GM13977 (cell line): Measurements from ENCODE around the gene EPB41L4A.

Experiments used
- DNase-seq: peaks from one replicate; pipeline ENCODE4 v3.0.0; 2012; ENCODE audit warnings: low spot score
- in situ Hi-C: fragments of 300-500 bp; cut with MboI; formaldehyde crosslinking; loops from one replicate; pipeline ENCODE4 v1.12.0; 2022; ENCODE audit warnings: low sequenced_read_pairs, low pct_unique_long_range_greater_than_20kb, mixed read lengths, inconsistent platforms; ENCODE audit not compliant: unreplicated experiment
- TF ChIP-seq, protein P1 (sequence below): IDR thresholded peaks from 2 replicates; pipeline ENCODE4 v1.5.1; 2012; ENCODE audit warnings: mild to moderate bottlenecking, control low read depth; ENCODE audit not compliant: insufficient read depth; ENCODE audit errors: extremely low read depth, missing control alignments

The EPB41L4A gene

DNA sequence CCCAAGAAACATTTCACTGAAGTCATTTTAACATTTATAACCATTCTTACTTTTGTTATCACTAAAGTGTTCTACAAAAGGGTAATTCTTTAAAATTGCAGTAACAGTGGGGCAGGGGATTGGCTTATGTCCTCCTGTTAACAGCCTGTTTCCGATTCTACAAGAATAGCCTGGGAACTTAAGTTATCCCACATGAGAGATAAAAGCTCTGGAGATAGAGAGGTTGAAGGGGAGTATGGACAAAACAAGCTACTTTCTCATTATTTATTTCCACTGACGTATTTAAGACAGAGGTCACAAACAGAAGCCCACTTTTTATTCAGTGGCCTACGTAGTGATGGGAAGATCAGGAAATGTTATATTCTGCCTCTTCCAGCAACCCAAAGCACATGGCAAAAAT lies 98.7 kb downstream of the EPB41L4A start:
- DNase-seq = no peak
- TF ChIP-seq, protein P1, sequence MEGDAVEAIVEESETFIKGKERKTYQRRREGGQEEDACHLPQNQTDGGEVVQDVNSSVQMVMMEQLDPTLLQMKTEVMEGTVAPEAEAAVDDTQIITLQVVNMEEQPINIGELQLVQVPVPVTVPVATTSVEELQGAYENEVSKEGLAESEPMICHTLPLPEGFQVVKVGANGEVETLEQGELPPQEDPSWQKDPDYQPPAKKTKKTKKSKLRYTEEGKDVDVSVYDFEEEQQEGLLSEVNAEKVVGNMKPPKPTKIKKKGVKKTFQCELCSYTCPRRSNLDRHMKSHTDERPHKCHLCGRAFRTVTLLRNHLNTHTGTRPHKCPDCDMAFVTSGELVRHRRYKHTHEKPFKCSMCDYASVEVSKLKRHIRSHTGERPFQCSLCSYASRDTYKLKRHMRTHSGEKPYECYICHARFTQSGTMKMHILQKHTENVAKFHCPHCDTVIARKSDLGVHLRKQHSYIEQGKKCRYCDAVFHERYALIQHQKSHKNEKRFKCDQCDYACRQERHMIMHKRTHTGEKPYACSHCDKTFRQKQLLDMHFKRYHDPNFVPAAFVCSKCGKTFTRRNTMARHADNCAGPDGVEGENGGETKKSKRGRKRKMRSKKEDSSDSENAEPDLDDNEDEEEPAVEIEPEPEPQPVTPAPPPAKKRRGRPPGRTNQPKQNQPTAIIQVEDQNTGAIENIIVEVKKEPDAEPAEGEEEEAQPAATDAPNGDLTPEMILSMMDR = no peak
- in situ Hi-C loops = no loop called here

DNA sequence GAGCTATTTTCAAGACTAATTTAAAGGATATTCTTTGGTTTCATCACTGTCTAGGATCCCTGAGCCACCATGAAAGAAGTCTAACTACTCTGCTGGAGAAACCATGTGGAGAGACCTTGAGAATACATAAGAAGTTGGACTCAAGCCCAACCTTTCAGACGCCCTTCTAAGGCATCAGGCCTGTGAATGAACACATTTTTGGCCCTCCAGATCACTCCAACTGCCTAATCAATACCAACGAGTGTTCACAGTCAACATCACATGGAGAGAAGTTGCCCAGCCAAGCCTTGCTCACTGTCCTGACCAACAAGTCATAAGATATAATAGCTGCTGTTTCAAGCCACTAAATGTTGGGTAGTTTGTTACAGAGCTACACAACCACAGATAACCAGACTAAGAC lies 100.7 kb downstream of the EPB41L4A start:
- TF ChIP-seq, protein P1 = no peak
- in situ Hi-C loops = no loop called here
- no peak for DNase-seq

DNA sequence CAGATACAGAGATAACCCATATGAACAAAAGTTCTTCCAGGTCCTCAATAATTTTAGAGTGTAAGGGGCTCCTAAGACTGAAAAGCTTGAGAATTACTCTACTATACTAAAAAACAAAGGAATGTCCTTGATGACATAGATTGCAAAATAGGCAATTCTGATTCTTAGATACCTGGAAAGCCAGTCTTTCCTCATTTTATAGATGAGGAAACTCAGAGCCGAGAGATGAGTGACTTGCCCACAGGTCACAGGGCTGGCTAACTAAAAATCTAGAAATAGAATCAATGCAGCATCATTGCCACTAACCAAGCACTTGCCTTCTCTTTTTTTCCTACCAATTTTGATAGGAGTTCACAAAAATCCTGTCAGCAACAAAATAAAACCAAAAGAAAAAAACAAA lies 101.2 kb downstream of the EPB41L4A start:
- in situ Hi-C loops = no loop called here
- no peak for DNase-seq

DNA sequence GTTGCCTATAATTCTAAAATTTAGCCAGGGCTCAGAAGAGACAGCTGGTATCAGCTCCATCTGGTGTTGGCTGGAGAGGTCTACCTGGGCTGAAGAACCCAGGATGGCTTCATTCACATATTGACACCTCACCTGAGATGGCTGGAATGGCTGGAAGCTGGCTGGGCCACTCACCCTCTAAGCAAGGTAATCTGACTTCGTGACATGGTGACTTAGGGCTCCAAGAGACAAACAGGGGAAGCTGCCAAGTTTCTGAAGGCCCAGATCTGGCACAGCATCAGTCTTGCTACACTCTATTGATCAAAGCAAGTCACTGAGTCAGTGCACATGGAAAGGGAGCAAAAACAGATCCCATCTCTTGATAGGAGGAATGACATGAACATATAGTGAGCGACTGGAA lies 102.3 kb downstream of the EPB41L4A start:
- no peak for DNase-seq
- in situ Hi-C loops = no loop called here
- TF ChIP-seq, protein P1 = no peak

More for the DNA sequence above, 101.2 kb downstream of the EPB41L4A start:
- TF ChIP-seq, protein P1 = no peak

DNA sequence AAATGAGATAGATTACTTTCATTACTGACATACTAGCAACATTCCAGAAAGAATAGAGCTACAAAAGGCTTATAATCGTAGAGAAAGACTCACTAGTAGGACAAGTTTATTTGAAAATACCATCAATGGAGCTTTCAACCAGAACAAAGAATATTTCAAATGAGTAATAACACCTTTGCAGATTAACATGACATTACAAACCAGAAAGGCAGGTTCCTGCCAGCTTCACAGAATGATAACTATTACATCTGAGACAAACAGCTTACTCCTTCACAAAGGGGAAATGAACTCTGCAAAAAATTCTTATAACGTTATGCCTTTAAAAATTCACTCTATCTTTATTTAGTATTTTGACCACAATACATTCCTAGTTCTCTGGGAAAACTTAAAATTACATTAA lies 103.1 kb downstream of the EPB41L4A start:
- TF ChIP-seq, protein P1 = no peak
- in situ Hi-C loops = no loop called here
- DNase-seq = no peak

DNA sequence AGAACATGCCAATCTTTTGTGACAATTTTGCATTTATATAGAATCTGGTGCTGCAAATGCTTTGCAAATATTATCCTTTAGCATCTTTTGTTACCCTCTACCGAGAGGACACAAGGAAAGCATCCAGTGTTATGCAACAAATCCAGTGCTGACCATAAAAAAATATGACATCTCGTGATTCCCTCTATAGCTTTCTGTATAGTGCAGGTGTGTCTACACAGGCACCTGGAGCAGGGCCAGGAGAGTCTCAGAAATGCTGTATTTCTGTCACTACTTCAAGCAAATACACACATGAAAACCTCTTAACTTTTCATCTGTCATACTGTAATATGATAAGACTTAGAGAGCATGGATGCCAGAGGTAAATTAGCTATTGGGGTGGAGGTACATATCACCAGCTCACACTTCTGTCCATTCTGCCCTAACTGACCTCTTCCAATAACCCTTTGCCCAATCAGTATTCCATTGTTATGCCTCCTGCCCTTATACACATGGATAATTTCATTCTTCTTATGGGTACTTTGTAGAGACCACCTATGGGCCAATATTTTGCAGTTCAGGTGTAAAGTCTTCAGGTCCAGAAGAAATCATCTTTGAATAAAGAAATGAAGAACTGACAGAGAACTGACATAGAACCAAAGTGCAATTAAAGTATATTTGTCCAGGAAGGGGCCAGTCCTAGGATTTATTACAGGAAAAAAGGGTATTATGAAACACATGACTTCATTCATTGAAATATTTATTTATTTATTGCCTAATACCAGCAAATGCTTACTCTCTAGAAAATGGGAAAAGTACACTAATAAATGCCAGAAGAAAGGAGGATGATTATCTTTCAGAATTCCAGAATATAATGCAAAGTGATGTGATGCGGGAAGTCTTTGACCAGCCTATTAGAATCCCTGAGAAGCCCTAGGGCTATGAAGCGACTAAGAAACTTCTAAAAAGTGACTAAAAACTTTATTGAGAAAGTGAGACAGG lies 106.5 kb downstream of the EPB41L4A start:
- TF ChIP-seq, protein P1 = no peak
- in situ Hi-C loops = no loop called here
- DNase-seq = no peak
